ENCODE results near the gene NES. TPM values are rescaled to one million over a fixed set of nuclear protein-coding genes. Genes with fewer than 3 reads are reported as not detected.

NES gene
- total RNA-seq, 1 donor: 44.5 TPM

- DNase-seq (ENCODE audit: low read depth): no peak
- TF ChIP-seq CTCF (IDR thresholded peaks at IDR 0.05; ENCODE audit: insufficient read depth, low read length): no peak
- H3K4me3 ChIP-seq (ENCODE audit: low read depth, low read length): peak overlapping the region; percentile 19
Measured at GRCh38 chr1:156689953-156690674, 12.9 kb upstream of the NES start.

DNA sequence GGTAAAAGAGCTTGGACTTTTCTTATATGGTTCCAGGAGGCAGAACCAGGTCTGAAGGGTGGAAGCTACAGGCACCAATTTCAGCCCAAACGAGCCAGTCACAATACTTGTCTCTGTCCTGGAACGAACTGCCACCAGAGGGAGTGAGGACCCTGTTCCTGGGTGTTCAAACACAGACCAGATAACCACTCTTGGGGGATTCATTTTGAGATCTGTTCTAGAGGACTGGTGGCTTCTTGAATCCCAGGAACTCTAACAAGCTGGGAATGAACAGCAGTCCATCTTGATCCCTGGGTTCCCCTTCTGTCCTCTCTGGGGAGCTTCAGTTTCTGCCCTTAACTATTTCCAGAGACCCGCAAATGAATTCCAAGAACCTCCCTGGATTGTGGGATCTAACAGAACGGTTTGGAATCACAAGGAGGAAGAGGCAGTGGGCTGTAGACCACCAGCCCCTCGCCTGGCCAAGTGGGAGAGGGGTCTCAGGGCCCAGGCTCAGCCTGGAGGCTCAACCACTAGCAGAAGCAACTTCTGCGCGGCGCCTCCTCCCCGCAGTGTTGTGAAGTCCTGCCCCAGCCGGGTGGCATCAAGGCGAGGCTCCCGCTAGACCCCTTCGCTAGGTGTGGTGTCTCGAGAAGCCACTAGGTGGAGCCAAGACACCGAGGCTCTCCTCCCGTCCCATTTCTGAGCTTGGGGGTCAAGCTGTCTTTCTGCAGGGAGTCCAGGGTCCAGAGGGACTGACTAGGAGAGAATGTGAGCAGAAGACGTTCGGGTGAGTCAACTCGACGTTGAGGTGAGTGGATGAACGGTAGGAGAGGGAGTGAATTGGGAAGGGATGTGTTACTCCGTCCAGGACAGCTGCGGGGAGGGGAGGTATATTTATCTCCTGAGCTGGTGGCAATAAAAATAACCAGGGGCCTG is 12.1 kb upstream of the NES start:
- peak; percentile 97 for TF ChIP-seq CTCF (IDR thresholded peaks at IDR 0.05; ENCODE audit: insufficient read depth, low read length)
- peak; percentile 87 for DNase-seq (ENCODE audit: low read depth)
- peak overlapping the region; percentile 34 for H3K4me3 ChIP-seq (ENCODE audit: low read depth, low read length)

DNA sequence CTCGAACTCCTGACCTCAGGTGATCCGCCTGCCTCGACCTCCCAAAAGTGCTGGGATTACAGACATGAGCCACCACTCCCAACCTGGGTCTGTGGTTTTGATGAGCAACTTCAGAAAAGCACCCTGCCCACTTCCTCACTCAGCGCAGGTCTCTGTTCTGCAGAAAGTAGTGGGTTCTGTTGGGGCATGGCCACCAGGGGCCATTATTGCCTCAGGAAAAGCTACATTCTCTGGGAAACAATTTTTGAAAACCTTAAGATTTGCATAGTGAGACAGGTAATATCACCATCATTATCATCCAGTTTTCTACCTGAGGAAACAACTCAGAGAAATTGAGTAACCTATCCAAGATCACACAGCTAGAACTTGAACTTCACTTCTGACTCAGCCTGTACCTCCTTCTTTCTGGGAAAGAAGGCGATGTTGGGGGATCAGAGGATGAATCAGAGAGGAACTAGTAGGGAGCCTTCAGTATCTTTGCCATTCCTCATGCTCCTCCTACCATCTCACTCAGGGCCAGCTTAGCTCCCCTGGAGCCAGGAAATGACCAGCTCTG is 7.1 kb upstream of the NES start:
- peak; percentile 19 for TF ChIP-seq CTCF (IDR thresholded peaks at IDR 0.05; ENCODE audit: insufficient read depth, low read length)

GRCh38 chr1:156682166-156682890 is 5.1 kb upstream of the NES start:
- DNase-seq (ENCODE audit: low read depth): no peak
- peak; percentile 13 for TF ChIP-seq CTCF (IDR thresholded peaks at IDR 0.05; ENCODE audit: insufficient read depth, low read length)
- H3K4me3 ChIP-seq (ENCODE audit: low read depth, low read length): no peak overlapping the region

More for the DNA sequence above, 7.1 kb upstream of the NES start:
- no peak overlapping the region for H3K4me3 ChIP-seq (ENCODE audit: low read depth, low read length)
- DNase-seq (ENCODE audit: low read depth): peak; percentile 51

- H3K4me3 ChIP-seq (ENCODE audit: low read depth, low read length): no peak overlapping the region
- TF ChIP-seq CTCF (IDR thresholded peaks at IDR 0.05; ENCODE audit: insufficient read depth, low read length): no peak
- no peak for DNase-seq (ENCODE audit: low read depth)
Measured at GRCh38 chr1:156681196-156681960, 4.2 kb upstream of the NES start.

DNA sequence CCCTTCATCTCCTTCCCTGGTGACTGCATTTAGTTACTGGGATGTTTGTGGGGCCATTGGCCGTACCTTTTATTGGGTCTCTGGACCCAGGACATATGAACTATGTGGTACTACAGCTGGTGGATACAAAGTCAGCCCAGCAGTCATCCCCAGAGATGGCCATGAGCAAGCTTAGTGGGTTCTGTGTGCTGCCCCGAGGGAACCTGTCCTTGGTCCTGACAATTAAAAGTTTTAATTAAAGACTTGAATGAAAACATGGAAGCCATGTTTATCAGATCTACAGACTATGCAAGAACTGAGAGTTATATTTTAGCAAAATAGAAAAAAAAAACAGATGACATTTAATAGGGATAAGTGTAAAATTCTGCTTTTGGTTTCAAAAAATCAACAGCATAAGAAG is 2.8 kb upstream of the NES start:
- DNase-seq (ENCODE audit: low read depth): no peak
- no peak overlapping the region for H3K4me3 ChIP-seq (ENCODE audit: low read depth, low read length)
- TF ChIP-seq CTCF (IDR thresholded peaks at IDR 0.05; ENCODE audit: insufficient read depth, low read length): no peak
